ENCODE data around the gene CHIC2. TPM values are rescaled to one million over a fixed set of nuclear protein-coding genes. Genes with fewer than 3 reads are reported as not detected.

Gene CHIC2
- total RNA-seq, 1 experiment from 2014 or later, result 8.2 TPM

DNA sequence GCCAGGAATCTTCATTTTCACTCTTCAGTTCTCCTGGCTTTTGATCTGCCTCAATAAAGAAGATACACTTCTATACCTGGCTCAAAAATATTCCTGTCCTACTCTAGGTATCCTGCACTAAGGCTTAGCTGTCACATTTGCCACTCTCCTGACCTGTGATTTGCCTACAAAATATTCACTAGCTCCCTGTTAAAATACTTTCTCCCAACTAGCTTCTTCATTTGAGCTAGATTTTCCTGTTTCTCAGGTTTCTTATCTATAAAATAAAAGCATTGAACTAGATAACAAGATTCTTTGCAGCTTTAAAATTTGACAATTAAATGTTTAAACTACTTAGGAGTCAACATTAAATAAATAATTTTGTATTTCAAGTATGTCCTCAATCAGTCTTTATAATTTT is 53.2 kb downstream of the CHIC2 start:
- Mint-ChIP-seq H3K27ac (no peak overlapping the region; a peak in 2 of 7 replicates), H3K9me3 (no peaks in the 10 kb centered on the region), H3K4me1 (peaks cover 37 to 40% of the 10 kb centered on the region in 2 experiments), H3K4me3 (no peak overlapping the region), H3K36me3 (ENCODE audit: insufficient read depth in 1 of 3, low read depth in 3 of 3) (0 out of 7 replicates have a peak, but pooled peaks cover 0 to 2% (median 0%) of the 10 kb centered on the region in 3 experiments), H3K27me3 (ENCODE audit: low read depth) (no peaks in the 10 kb centered on the region)
- no peaks in the 10 kb centered on the region for H3K9me3 ChIP-seq (ENCODE audit: control insufficient read depth, low read depth, low read length)
- H3K4me1 ChIP-seq (ENCODE audit: insufficient read depth, low read length), result peaks cover 2% of the 10 kb centered on the region; the same call in 1 of the 2 replicates
- no peak overlapping the region for H4K8ac ChIP-seq (replicated peaks; ENCODE audit: insufficient read length, low read depth, low read length)
- H2BK12ac ChIP-seq (ENCODE audit: insufficient read length, low read depth, low read length), result no peak overlapping the region
- no peak overlapping the region for H2AFZ ChIP-seq (ENCODE audit: low read length)
- no peak overlapping the region for H2BK15ac ChIP-seq (ENCODE audit: low read depth, low read length)
- H3K56ac ChIP-seq (ENCODE audit: insufficient read length, low read depth, low read length), result no peak overlapping the region
- TF ChIP-seq, protein P1, sequence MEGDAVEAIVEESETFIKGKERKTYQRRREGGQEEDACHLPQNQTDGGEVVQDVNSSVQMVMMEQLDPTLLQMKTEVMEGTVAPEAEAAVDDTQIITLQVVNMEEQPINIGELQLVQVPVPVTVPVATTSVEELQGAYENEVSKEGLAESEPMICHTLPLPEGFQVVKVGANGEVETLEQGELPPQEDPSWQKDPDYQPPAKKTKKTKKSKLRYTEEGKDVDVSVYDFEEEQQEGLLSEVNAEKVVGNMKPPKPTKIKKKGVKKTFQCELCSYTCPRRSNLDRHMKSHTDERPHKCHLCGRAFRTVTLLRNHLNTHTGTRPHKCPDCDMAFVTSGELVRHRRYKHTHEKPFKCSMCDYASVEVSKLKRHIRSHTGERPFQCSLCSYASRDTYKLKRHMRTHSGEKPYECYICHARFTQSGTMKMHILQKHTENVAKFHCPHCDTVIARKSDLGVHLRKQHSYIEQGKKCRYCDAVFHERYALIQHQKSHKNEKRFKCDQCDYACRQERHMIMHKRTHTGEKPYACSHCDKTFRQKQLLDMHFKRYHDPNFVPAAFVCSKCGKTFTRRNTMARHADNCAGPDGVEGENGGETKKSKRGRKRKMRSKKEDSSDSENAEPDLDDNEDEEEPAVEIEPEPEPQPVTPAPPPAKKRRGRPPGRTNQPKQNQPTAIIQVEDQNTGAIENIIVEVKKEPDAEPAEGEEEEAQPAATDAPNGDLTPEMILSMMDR (conservative IDR thresholded peaks at IDR 0.05), result no peak
- H3K18ac ChIP-seq (ENCODE audit: insufficient read length, low read depth, low read length), result no peak overlapping the region
- H3K4me2 ChIP-seq (ENCODE audit: insufficient read depth, insufficient read length, low read length), result no peak overlapping the region
- H3K27me3 ChIP-seq (ENCODE audit: insufficient read depth, low read length), result no peaks in the 10 kb centered on the region
- no peaks in the 10 kb centered on the region for H3K79me1 ChIP-seq (ENCODE audit: insufficient read depth, low read depth, low read length, poor library complexity, severe bottlenecking)
- H4K5ac ChIP-seq (ENCODE audit: insufficient read length, low read depth, low read length), result no peak overlapping the region
- no peak overlapping the region for H3K9ac ChIP-seq (ENCODE audit: extremely low read depth, insufficient read length, low read length)
- H3K14ac ChIP-seq (ENCODE audit: insufficient read depth, low read length), result no peak overlapping the region
- no peaks in the 10 kb centered on the region for H4K20me1 ChIP-seq (ENCODE audit: control insufficient read depth, insufficient read depth, insufficient read length)
- H3K27ac ChIP-seq (ENCODE audit: insufficient read length, low read depth, low read length), result no peak overlapping the region
- H2BK20ac ChIP-seq (ENCODE audit: low read depth, low read length, poor library complexity, severe bottlenecking), result no peak overlapping the region
- H3K79me2 ChIP-seq (ENCODE audit: insufficient read depth, low read length), result no peaks in the 10 kb centered on the region
- no peak for DNase-seq
- no peak overlapping the region for H2AK5ac ChIP-seq (ENCODE audit: insufficient read length, low read length)
- H3T11ph ChIP-seq (ENCODE audit: low read length), result no peak overlapping the region
- H3K23me2 ChIP-seq (ENCODE audit: insufficient read length, low read depth, low read length, poor library complexity, severe bottlenecking), result no peaks in the 10 kb centered on the region
- H2BK120ac ChIP-seq (ENCODE audit: low read depth, low read length, poor library complexity, severe bottlenecking), result no peak overlapping the region
- H3K23ac ChIP-seq (ENCODE audit: insufficient read length, low read depth, low read length), result no peak overlapping the region
- H3K4ac ChIP-seq (ENCODE audit: low read depth, low read length), result no peak overlapping the region
- no peak overlapping the region for H4K91ac ChIP-seq (ENCODE audit: insufficient read length, low read depth, low read length)
- H2BK5ac ChIP-seq (ENCODE audit: insufficient read length, low read length), result no peak overlapping the region
